GM19468 (cell line): ENCODE data around the gene SH2D4B.

Experiments
- ATAC-seq: cut with Tn5 transposase; IDR thresholded peaks from one replicate; pipeline ENCODE4 v1.9.1; 2021; ENCODE audit warnings: mild to moderate bottlenecking, moderate library complexity, moderate number of reproducible peaks; ENCODE audit not compliant: unreplicated experiment; ENCODE audit errors: extremely low read depth

Gene SH2D4B

GRCh38 chr10:80664071-80664680, 126.5 kb downstream of the SH2D4B start:
- peak; percentile 70 for ATAC-seq

DNA sequence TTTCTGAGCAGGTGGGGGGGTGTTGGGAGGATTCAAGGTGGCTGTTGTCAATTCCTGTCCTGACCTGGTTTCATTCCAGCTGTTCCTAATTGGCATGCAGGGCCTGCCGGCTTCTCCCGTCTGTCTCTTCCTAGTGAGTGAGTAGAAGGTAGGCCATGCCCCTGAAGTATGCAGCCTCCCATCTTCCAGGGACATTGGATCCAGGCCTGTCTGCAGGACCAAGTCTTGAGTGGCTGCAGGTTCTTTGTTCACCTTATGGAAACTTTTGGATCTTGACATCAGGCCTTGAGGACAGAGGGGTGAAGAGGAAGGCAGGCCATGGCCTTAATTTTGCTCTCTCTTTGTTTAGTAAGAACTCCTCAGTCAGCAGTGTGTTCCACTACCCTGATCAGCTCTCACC, 131.8 kb downstream of the SH2D4B start:
- ATAC-seq = no peak

DNA sequence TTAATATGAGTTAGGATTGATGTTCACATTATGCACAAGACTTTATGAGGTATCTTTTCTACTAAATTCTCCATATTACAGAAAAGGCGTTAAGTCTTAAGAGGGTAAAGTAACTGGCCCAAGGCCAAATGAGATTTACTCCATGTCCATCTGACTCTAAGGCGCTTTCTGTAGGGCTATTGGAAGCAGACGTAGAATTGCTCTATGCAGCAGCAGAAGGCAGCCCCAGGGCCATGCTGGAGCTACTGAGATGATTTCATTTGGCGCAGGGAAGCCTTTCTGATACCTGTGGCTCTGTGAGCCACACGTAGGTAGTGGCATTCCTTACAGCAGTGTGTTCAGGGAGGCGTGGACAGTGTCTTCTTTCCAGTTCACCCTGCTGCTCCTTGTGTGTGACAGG, 133.1 kb downstream of the SH2D4B start:
- no peak for ATAC-seq

DNA sequence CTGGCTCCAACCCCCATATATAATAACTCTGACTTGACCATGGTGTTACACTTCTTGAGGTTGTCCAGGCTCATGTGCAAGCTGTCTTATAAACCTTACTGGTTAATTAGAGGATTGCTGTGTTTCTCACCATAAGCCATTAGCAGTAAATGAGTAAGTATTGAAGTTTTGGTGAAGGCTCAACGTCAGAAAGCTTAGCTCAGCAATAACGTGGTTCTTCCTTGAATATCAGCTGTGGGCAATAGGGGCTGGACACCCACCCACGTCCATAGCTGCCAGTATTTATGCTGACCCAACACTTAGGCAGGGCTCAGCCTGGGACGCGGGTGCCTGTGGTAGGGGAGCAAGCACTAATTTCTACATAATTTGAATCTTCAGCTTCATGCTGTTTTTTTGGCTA, 134.1 kb downstream of the SH2D4B start:
- ATAC-seq = no peak

GRCh38 chr10:80672613-80673012, 134.9 kb downstream of the SH2D4B start:
- no peak for ATAC-seq

DNA sequence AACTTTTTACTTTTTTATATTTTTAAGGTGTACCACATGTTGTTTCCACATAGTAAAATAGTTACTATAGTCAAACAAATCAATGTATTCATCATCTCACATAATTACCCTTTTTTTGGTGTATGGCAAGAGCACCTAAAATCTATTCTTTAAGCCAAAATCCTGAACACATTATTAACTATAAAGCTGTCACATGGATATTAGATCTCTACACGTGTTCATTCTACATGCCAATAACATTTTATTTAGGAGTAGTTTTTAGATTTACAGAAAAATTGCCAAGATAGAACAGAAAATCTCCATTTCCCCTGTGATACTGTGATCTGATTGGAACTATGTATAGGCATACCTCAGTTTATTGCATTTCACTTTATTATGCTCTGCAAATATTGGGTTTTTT, 137.1 kb downstream of the SH2D4B start:
- ATAC-seq = no peak

DNA sequence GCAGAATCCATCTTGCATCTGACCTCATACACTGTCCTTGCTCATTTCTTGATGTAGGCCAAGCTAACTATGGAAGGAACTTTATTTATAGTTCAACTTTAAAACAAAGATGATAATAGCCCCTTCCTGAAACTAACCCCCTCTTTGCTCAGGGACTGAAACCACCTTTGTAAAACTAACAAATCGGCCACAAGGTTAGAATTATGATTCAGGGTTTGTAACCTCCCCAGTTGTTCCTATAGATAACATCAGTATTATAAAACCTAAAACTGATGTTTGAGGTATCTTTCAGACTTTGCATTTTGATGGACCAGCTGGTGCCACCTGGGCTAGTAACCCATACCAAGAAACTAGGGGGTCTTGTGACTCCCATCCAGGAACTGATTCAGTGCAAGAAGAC, 143.4 kb downstream of the SH2D4B start:
- ATAC-seq = no peak

DNA sequence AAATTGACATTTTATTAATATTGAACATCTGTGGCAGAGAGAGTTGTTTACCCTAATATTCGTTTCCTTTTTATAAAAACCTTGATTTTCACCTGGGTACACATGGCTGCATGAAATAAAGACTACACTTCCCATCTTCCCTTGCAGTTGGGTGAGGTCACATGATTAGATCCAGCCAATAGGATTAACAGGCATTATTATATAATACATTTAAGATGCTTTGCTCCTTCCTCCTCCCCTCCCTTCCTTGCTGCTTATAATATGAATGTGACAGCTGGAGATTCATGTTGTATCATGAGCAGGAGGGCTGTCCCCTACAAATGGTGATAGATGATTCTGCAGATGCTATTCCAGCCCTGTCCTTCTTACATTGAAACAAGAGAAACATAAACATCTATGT, 146.6 kb downstream of the SH2D4B start:
- no peak for ATAC-seq

GRCh38 chr10:80685355-80685754, 147.7 kb downstream of the SH2D4B start:
- no peak for ATAC-seq

DNA sequence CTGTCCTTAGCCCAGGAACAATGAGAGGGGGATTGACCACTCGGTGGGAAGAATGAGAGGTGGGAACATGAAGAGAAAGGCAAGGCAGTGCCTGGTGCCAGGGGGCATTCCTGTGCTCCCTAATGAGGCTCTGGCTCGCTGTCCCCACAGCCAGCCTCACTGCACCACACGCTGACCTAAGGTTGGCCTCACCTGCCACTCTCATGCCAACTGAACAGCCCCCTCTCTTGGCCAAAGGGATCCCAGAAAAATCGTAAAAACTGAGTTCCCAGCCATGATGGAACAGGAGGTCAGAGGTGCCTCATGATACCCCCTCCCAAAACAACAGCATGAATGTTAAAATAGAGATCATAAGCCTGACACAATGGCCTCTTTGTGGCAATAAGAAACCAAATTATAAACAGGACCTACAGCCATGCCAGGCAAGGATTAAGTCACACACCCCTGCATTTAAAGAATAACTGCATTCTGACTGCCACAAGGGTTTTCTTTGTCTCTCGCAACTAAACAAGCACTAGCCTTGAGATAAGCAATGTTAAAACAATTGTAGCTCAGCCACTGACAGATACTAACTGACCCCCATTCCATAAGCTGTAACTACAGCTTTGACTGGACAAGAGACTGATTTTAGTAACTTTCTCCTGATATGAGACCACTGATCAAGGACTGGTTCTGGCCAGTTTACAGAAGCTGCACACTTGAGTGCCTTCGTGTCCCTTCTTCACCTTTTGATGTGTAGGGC, 149.2 kb downstream of the SH2D4B start:
- no peak for ATAC-seq

- no peak for ATAC-seq
Measured at GRCh38 chr10:80687476-80687789, 149.7 kb downstream of the SH2D4B start.

GRCh38 chr10:80690434-80690833, 152.7 kb downstream of the SH2D4B start:
- ATAC-seq = no peak

- ATAC-seq = no peak
Measured at GRCh38 chr10:80691441-80691840, 153.7 kb downstream of the SH2D4B start.

DNA sequence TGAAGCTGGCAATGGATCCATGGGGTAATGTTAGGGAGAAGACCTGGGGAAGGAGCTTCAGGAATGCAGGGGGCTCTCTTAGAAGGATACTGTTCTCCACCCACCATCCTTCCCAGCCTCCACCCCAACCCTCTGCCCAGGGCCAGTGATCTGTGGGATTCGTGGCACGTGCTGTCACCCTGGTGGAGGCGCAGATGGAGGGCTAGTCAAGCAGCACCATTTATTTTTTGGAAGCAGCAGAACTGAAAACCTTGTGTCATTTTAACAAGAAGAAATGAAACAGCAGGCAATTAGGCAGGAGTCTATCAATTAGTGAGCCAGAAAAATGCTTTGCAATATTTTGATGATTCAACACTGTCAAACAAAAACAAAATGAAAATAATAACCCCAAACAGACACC, 155.9 kb downstream of the SH2D4B start:
- no peak for ATAC-seq

DNA sequence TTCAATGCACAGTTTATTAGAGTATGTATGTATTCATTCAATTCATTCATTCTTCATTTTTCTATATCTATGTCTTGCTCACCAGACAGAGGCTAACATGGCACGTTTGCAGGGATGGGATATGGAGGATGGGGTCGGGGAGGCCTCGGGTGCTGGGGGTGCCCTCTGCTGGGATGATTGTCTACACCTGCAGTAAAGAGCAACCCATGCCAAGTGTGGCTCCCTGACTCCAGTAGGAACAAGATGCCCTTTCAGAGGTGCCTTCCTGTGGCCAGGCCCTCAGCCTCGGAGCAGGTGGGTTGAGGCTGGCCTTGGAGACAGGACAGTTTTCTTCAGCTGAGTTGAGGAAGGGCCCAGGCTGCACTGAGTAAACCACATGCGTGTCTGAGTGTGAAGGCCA, 157.2 kb downstream of the SH2D4B start:
- no peak for ATAC-seq
